Measurements from ENCODE around the gene RNF217. TPM values are rescaled to one million over a fixed set of nuclear protein-coding genes. Genes with fewer than 3 reads are reported as not detected.

Gene RNF217
- total and polyA plus RNA-seq, 2 of the 8 experiments (the other 6 are each of a cell fraction or from before 2014, with no cell fraction given), result 2.0 to 8.9 TPM

DNA sequence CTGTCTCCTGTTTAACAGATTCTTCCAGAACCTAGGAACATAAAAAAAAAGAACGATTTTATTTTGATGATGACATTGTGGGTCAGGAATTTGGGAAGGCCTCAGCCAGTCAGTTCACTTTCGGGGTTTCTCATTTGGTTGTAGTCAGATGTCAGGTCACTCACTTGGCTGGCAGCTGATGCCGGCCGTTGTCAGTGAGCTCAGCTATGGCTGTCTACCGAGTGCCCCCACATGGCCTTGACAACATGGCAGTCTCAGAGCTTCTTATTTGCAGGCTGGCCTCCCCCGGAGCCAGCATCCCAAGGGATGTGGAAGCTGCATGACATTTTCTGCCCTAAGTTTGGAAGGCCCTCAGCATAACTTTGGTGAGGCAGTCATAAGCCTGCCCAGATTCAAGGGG is 11.5 kb downstream of the RNF217 start:
- H2BK5ac ChIP-seq (ENCODE audit: low read depth, low read length), result no peak overlapping the region
- no peak overlapping the region for H3K4ac ChIP-seq (replicated peaks; ENCODE audit: insufficient read length, low read depth, low read length)
- H3K79me2 ChIP-seq (ENCODE audit: control insufficient read depth in 1 of 2, insufficient read depth in 2 of 2, low read length in 2 of 2), result no peaks in the 10 kb centered on the region
- no peak overlapping the region for H4K8ac ChIP-seq (ENCODE audit: extremely low read depth, insufficient read depth, low read length)
- H3K9ac ChIP-seq (replicated peaks in 1 of 4; ENCODE audit: extremely low read depth in 1 of 4, low read depth in 3 of 4, low read length in 3 of 4), result no peak overlapping the region
- H3K9me3 ChIP-seq (ENCODE audit: insufficient read depth in 2 of 2, low read depth in 1 of 2, low read length in 1 of 2), result no peaks in the 10 kb centered on the region
- H2AK5ac ChIP-seq (ENCODE audit: low read depth, low read length), result no peak overlapping the region
- H3K23me2 ChIP-seq (ENCODE audit: low read depth, low read length), result 0 out of 2 replicates have a peak, but pooled peaks cover 2% of the 10 kb centered on the region
- no peaks in the 10 kb centered on the region for H3K79me1 ChIP-seq (ENCODE audit: low read depth, low read length)
- no peak overlapping the region for H2BK120ac ChIP-seq (replicated peaks; ENCODE audit: low read depth, low read length)
- H2BK20ac ChIP-seq (ENCODE audit: low read length), result no peak overlapping the region
- no peak overlapping the region for H3K23ac ChIP-seq (ENCODE audit: insufficient read length)
- H4K91ac ChIP-seq (replicated peaks; ENCODE audit: insufficient read length, low read length), result no peak overlapping the region
- WGBS, 2 experiments (ENCODE audit: extremely low coverage in 1 of 2, insufficient coverage in 1 of 2, insufficient read length in 1 of 2, insufficient replicate concordance in 2 of 2, low coverage in 1 of 2, low lambda C conversion rate in 2 of 2, missing lambda C conversion rate in 1 of 2), result 92% methylated on average over 6 of the region's 6 CpGs; no CpG with 5 or more reads in 1 of the 2 experiments
- no peaks in the 10 kb centered on the region for H4K20me1 ChIP-seq (replicated peaks in 1 of 2; ENCODE audit: control insufficient read depth in 1 of 2, insufficient read depth in 2 of 2, low read length in 2 of 2)
- H3K36me3 ChIP-seq (ENCODE audit: control insufficient read depth in 2 of 4, insufficient read depth in 4 of 4, low read length in 3 of 4), result peaks cover 0 to 4% (median 0%) of the 10 kb centered on the region in 4 experiments; a peak in 1 of 8 replicates
- H2BK12ac ChIP-seq (ENCODE audit: low read depth, low read length), result no peak overlapping the region
- FAIRE-seq (no peak), DNase-seq (ENCODE audit: low read depth in 1 of 2, low spot score in 2 of 2) (no peak)
- no peak overlapping the region for H3K18ac ChIP-seq (ENCODE audit: extremely low read depth, low read length)
- no peak overlapping the region for H3K4me3 ChIP-seq (ENCODE audit: extremely low read depth in 1 of 4, insufficient read depth in 2 of 4, low read depth in 3 of 4, low read length in 4 of 4)
- H2BK15ac ChIP-seq (ENCODE audit: low read length), result no peak overlapping the region
- H3K27ac ChIP-seq (ENCODE audit: low read depth, low read length), result no peak overlapping the region
- no peak overlapping the region for H3K4me2 ChIP-seq (ENCODE audit: insufficient read depth in 1 of 2, low read depth in 2 of 2, low read length in 2 of 2)
- H4K5ac ChIP-seq (ENCODE audit: insufficient read length, low read depth, low read length), result no peak overlapping the region
- CTCF ChIA-PET (ENCODE audit: partially characterized antibody), result interaction anchor here (0.6 to 4.7 kb wide), 5 partner anchors 8 to 866 kb away, joined by 3 to 18 read pairs (median 3); partner anchors contain the start of genes RNF217 and TPD52L1
- H3K27me3 ChIP-seq (replicated peaks in 1 of 4; ENCODE audit: control insufficient read depth in 3 of 4, extremely low read depth in 1 of 4, insufficient read depth in 3 of 4, low read length in 3 of 4), result peaks cover 0 to 1% (median 0%) of the 10 kb centered on the region in 4 experiments; a peak in 1 of 7 replicates
- H3K14ac ChIP-seq (ENCODE audit: insufficient read length), result no peak overlapping the region
- POLR2A ChIA-PET (ENCODE audit: partially characterized antibody), result interaction anchor here (0.5 to 2.4 kb wide), 2 partner anchors 11 to 25 kb away, joined by 3 to 9 read pairs; no protein-coding TSS in a partner anchor
- H3K4me1 ChIP-seq (replicated peaks in 1 of 4; ENCODE audit: control insufficient read depth in 3 of 4, insufficient read depth in 4 of 4, low read length in 3 of 4), result peaks cover 0 to 3% (median 0%) of the 10 kb centered on the region in 4 experiments; a peak in 2 of 7 replicates
- H2AFZ ChIP-seq (ENCODE audit: low read length), result no peak overlapping the region
- H3K56ac ChIP-seq (replicated peaks; ENCODE audit: insufficient read length, low read depth, low read length), result no peak overlapping the region
- TF ChIP-seq CEBPB (IDR thresholded peaks at IDR 0.05; ENCODE audit: low read depth, low read length), result no peak
- no peak for TF ChIP-seq SIRT6 (IDR thresholded peaks at IDR 0.05; ENCODE audit: low read length)
- TF ChIP-seq RNF2 (IDR thresholded peaks at IDR 0.05; ENCODE audit: borderline replicate concordance, low read depth, low read length, missing control alignments, poor library complexity, severe bottlenecking), result no peak
- no peak for TF ChIP-seq ZNF274 (IDR thresholded peaks at IDR 0.05; ENCODE audit: borderline replicate concordance, extremely low read depth, low read length)
- TF ChIP-seq, protein P1, sequence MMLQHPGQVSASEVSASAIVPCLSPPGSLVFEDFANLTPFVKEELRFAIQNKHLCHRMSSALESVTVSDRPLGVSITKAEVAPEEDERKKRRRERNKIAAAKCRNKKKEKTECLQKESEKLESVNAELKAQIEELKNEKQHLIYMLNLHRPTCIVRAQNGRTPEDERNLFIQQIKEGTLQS (IDR thresholded peaks at IDR 0.05; ENCODE audit: insufficient read depth, low read depth, low read length), result no peak
- no peak for TF ChIP-seq GABPA (IDR thresholded peaks at IDR 0.05; ENCODE audit: borderline replicate concordance, insufficient read depth, low read length)
- no peak for TF ChIP-seq RAD21 (IDR thresholded peaks at IDR 0.05 in 1 of 2, conservative IDR thresholded peaks at IDR 0.05 in 1 of 2; ENCODE audit: low read depth in 2 of 2, low read length in 2 of 2)
- no peak for TF ChIP-seq YY1 (IDR thresholded peaks at IDR 0.05; ENCODE audit: low read depth, low read length)
- TF ChIP-seq, protein P2, sequence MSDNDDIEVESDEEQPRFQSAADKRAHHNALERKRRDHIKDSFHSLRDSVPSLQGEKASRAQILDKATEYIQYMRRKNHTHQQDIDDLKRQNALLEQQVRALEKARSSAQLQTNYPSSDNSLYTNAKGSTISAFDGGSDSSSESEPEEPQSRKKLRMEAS (IDR thresholded peaks at IDR 0.05), result no peak
- TF ChIP-seq EZH2 (IDR thresholded peaks at IDR 0.05; ENCODE audit: low read depth, low read length, severe bottlenecking), result no peak

Data from H1 (cell line).